ENCODE data around the gene DBH.

The DBH gene

GRCh38 chr9:133686642-133687575, 50.7 kb downstream of the DBH start:
- no peak for DNase-seq

- DNase-seq, result no peak
These were observed 51.9 kb downstream of the DBH start for GRCh38 chr9:133687856-133688761.

- no peak for DNase-seq
These were observed 53.1 kb downstream of the DBH start for GRCh38 chr9:133689151-133689763.

- DNase-seq, result no peak
These were observed 54.0 kb downstream of the DBH start for GRCh38 chr9:133690081-133690561.

GRCh38 chr9:133691191-133691590, 55.0 kb downstream of the DBH start:
- DNase-seq, result no peak

- DNase-seq, result no peak
These were observed 55.6 kb downstream of the DBH start for GRCh38 chr9:133691626-133692363.

GRCh38 chr9:133692364-133692985, 56.3 kb downstream of the DBH start:
- no peak for DNase-seq

GRCh38 chr9:133693116-133693515, 57.0 kb downstream of the DBH start:
- DNase-seq, result no peak

GRCh38 chr9:133693703-133694529, 57.8 kb downstream of the DBH start:
- DNase-seq, result no peak

- DNase-seq, result peak; percentile 72
These were observed 58.5 kb downstream of the DBH start for GRCh38 chr9:133694686-133695085.

- no peak for DNase-seq
These were observed 59.9 kb downstream of the DBH start for GRCh38 chr9:133696071-133696472.

- no peak for DNase-seq
These were observed 63.4 kb downstream of the DBH start for GRCh38 chr9:133699546-133699945.

GRCh38 chr9:133700819-133701320, 64.7 kb downstream of the DBH start:
- DNase-seq, result peak; percentile 78

GRCh38 chr9:133701321-133701980, 65.3 kb downstream of the DBH start:
- DNase-seq, result peak; percentile 65

GRCh38 chr9:133701981-133702797, 66.0 kb downstream of the DBH start:
- DNase-seq, result peak; percentile 83

GRCh38 chr9:133702798-133703590, 66.8 kb downstream of the DBH start:
- DNase-seq, result no peak

- DNase-seq, result no peak
These were observed 67.6 kb downstream of the DBH start for GRCh38 chr9:133703591-133704399.
